GM12874 (cell line): ENCODE data around the gene LARGE1.

Experiments used
- CTCF ChIP-seq: IDR thresholded peaks from 2 replicates; pipeline ENCODE4 v1.5.1; 2011; ENCODE audit warnings: low read depth, mild to moderate bottlenecking, control low read depth, low read length, moderate library complexity; ENCODE audit not compliant: insufficient read depth

The LARGE1 gene

GRCh38 chr22:33921525-33922348, 1.5 kb upstream of the LARGE1 start:
- TF ChIP-seq CTCF = no peak

GRCh38 chr22:33920927-33921524, 750 bp upstream of the LARGE1 start:
- no peak for TF ChIP-seq CTCF

- no peak for TF ChIP-seq CTCF
These were observed 682 bp downstream of the LARGE1 start for GRCh38 chr22:33919391-33920196.

- no peak for TF ChIP-seq CTCF
These were observed 1.5 kb downstream of the LARGE1 start for GRCh38 chr22:33918676-33919365.

- no peak for TF ChIP-seq CTCF
These were observed 2.4 kb downstream of the LARGE1 start for GRCh38 chr22:33917744-33918406.

- TF ChIP-seq CTCF = no peak
These were observed 5.6 kb downstream of the LARGE1 start for GRCh38 chr22:33914699-33915098.

- no peak for TF ChIP-seq CTCF
These were observed 6.1 kb downstream of the LARGE1 start for GRCh38 chr22:33914131-33914530.
